Left ventricle myocardium inferior (tissue), 1 donor: ENCODE results near the gene TMEM18. TPM values are rescaled to one million over a fixed set of nuclear protein-coding genes. Genes with fewer than 3 reads are reported as not detected.

Source experiments
- DNase-seq: peaks from one replicate; pipeline ENCODE4 v3.0.0-alpha.2; 2020
- H3K27ac ChIP-seq: fragments of 200-600 bp; replicated peaks from 2 replicates; pipeline ENCODE4 v1.8.0; 2021
- H3K27me3 ChIP-seq: fragments of 200-600 bp; 2 replicates; pipeline ENCODE4 v1.8.0; 2021; ENCODE audit warnings: low read depth
- H3K36me3 ChIP-seq: fragments of 200-600 bp; 2 replicates; pipeline ENCODE4 v1.8.0; 2021
- H3K4me1 ChIP-seq: fragments of 200-600 bp; 2 replicates; pipeline ENCODE4 v1.8.0; 2021
- H3K4me3 ChIP-seq: fragments of 200-600 bp; 2 replicates; pipeline ENCODE4 v1.8.0; 2021; ENCODE audit warnings: mild to moderate bottlenecking, moderate library complexity
- H3K9me3 ChIP-seq: fragments of 200-600 bp; replicated peaks from 2 replicates; pipeline ENCODE4 v1.8.0; 2021
- CTCF ChIP-seq: fragments of 200-600 bp; IDR thresholded peaks from 2 replicates; pipeline ENCODE4 v1.8.0; 2021; ENCODE audit warnings: antibody characterized with exemption, mild to moderate bottlenecking, borderline replicate concordance
- intact Hi-C: fragments of 100-400 bp; cut with micrococcal nuclease; formaldehyde crosslinking; loops from one replicate; pipeline ENCODE4 v1.11.0; 2022
- total RNA-seq: library from RNA; stranded (reverse); fragmentation: NEBNext Ultra II Directional; extraction: Animal tissue kit (Norgen Biotek cat#: 25700); gene quantifications from one replicate; pipeline ENCODE4 v1.2.1, GENCODE V29; 2021
- donor health status: DM: no; HTN: yes; CAD: no; lungs with severe emphysema.

TMEM18 gene
- total RNA-seq, 1 donor from 2014 or later = 10.4 TPM

- Histone ChIP-seq H3K27me3 (no peaks in the 10 kb centered on the region), H3K36me3 (peaks cover 4% of the 10 kb centered on the region), H3K4me3 (no peak overlapping the region), H3K27ac (no peak overlapping the region), H3K9me3 (peaks cover 3% of the 10 kb centered on the region), H3K4me1 (peaks cover 32% of the 10 kb centered on the region)
- TF ChIP-seq CTCF = no peak
- intact Hi-C loops = no loop called here
- DNase-seq = no peak
These were observed 1.8 kb upstream of the TMEM18 start for GRCh38 chr2:678964-679363.

GRCh38 chr2:677959-678550, 849 bp upstream of the TMEM18 start:
- Histone ChIP-seq H3K9me3 (no peaks in the 10 kb centered on the region), H3K4me3 (peak overlapping the region; percentile 75), H3K4me1 (peaks cover 33% of the 10 kb centered on the region), H3K36me3 (peaks cover 4% of the 10 kb centered on the region), H3K27ac (peak overlapping the region; percentile 99), H3K27me3 (no peaks in the 10 kb centered on the region)
- TF ChIP-seq CTCF = no peak
- intact Hi-C loops = no loop called here
- no peak for DNase-seq

GRCh38 chr2:676647-677055, 555 bp downstream of the TMEM18 start:
- H3K27me3 ChIP-seq = no peaks in the 10 kb centered on the region
- intact Hi-C loops = no loop called here
- H3K4me1 ChIP-seq = peaks cover 33% of the 10 kb centered on the region
- DNase-seq = peak; percentile 99
- H3K9me3 ChIP-seq = no peaks in the 10 kb centered on the region
- H3K27ac ChIP-seq = peak overlapping the region; percentile 99
- peak overlapping the region; percentile 75 for H3K4me3 ChIP-seq
- peaks cover 16% of the 10 kb centered on the region for H3K36me3 ChIP-seq
- TF ChIP-seq CTCF = no peak

- no peak for TF ChIP-seq CTCF
- H3K27ac ChIP-seq = peak overlapping the region; percentile 99
- no peaks in the 10 kb centered on the region for H3K9me3 ChIP-seq
- peak overlapping the region; percentile 75 for H3K4me3 ChIP-seq
- no peaks in the 10 kb centered on the region for H3K27me3 ChIP-seq
- intact Hi-C loops = no loop called here
- H3K4me1 ChIP-seq = peaks cover 33% of the 10 kb centered on the region
- H3K36me3 ChIP-seq = peaks cover 17% of the 10 kb centered on the region
- no peak for DNase-seq
These were observed 1.1 kb downstream of the TMEM18 start for GRCh38 chr2:675982-676646.

GRCh38 chr2:675460-675859, 1.7 kb downstream of the TMEM18 start:
- Histone ChIP-seq H3K4me1 (peaks cover 33% of the 10 kb centered on the region), H3K27ac (no peak overlapping the region), H3K9me3 (no peaks in the 10 kb centered on the region), H3K4me3 (no peak overlapping the region), H3K27me3 (no peaks in the 10 kb centered on the region), H3K36me3 (peaks cover 23% of the 10 kb centered on the region)
- DNase-seq = no peak
- TF ChIP-seq CTCF = no peak
- intact Hi-C loops = no loop called here
